Measurements from ENCODE around the gene ZNF708.
"Not testable (repeated sequence)": the region's sequence is repeated elsewhere in the genome, so short reads cannot be mapped to it uniquely, and the experiment has no call there.

Gene ZNF708

DNA sequence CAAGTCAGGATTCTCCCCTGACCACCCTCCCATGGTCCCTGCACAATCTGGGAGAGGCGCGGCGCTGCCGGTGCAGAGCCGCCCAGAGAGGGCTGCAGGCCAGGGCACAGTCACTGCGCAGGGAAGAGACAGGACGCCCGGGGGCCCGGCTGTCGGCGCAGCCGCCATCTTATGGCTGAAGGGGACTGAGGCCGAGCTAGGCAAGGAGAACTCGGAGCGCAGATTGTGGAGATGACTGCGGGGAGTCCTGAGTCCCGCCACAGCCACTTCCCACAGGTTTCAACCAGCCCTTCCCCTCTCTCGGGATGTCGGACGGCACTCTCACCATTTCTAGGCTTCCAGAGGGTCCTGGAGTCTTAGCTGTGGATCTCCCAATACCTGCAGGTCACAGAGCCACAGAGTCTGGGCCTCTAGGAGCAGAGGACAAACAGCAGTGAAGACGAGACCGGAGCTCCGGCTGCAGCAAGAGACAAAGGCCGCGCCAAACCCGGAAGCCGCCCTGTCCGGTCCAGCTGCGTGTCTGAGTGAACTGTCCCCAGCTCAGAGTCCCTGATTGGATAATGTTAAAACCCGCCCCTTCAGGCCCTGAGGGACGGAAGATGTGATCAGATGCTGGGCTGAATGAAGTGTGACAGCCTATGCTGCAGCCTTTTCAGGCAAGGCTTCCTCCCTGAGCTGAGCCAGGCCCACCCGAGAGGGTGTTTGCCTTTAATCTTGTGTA lies at the start of gene ZNF708:
ZNF708 (minus strand) TSS at position 526 of the 721 bp plus-strand sequence; CDS start at position 328, 198 bp downstream.
- peak; percentile 44 to 96 (median 88) for DNase-seq

GRCh38 chr19:21362291-21362690 lies 33.1 kb upstream of the ZNF708 start:
- peak in 1 of 56 donors; percentile 3 for DNase-seq

DNA sequence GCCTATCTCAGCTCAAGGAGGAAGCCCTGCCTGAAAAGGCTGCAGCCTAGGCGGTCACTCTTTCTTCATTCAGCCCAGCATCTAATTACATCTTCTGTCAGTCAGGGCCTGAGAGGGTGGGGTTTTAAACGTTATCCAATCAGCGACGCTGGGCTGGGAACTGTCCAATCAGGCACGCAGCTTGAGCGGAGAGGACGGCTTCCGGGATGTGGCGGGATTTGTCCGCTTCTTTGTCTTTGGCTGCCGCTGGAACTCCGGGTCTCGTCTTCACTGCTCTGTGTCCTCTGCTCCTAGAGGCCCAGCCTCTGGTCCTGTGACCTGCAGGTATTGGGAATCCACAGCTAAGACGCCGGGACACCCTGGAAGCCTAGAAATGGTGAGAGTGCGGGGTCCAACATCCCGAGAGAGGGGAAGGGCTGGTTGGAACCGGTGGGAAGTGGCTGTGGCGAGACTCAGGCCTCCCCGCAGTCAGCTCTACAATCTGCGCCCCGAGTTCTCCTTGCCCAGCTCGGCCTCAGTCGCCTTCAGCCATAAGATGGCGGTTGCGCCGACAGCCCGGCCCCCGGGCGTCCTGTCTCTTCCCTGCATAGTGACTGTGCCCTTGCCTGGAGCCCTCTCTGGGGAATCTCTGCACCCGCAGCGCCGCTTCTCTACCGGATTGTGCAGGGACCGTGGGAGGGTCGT lies 29.7 kb upstream of the ZNF708 start, which contains the start of gene ZNF738:
ZNF738 (plus strand) TSS at position 233 of the 684 bp plus-strand sequence; CDS start at position 374, 141 bp downstream.
- DNase-seq = peak; percentile 33 to 97 (median 90)

DNA sequence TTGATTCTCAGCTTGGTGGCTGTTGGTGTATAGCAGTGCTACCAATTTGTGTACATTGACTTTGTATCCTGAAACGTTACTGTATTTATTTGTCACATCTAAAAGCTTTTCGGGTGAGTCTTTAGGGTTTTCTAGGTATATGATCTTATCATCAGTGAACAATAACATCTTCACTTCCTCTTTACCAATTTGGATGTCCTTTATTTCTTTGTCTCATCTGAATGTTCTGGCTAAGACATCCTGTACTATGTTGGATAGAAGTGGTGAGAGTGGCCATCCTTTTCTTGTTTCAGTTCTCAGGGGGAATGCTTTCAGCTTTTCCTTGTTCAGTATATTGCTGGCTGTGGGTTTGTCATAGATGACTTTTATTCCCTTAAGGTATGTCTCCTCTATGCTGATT lies 23.6 kb upstream of the ZNF708 start:
- DNase-seq = no peak

DNA sequence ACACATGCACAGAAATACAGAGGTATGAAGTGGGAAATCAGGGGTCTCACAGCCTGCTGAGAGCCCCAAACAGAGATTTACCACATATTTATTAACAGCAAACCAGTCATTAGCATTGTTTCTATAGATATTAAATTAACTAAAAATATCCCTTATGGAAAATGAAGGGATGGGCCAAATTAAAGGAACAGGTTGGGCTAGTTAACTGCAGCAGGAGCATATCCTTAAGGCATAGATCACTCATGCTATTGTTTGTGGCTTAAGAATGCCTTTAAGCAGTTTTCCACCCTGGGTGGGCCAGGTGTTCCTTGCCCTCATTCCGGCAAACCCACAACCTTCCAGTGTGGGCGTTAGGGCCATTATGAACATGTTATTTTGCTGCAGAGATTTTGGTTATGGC lies 15.6 kb upstream of the ZNF708 start:
- DNase-seq = not testable (repeated sequence)

DNA sequence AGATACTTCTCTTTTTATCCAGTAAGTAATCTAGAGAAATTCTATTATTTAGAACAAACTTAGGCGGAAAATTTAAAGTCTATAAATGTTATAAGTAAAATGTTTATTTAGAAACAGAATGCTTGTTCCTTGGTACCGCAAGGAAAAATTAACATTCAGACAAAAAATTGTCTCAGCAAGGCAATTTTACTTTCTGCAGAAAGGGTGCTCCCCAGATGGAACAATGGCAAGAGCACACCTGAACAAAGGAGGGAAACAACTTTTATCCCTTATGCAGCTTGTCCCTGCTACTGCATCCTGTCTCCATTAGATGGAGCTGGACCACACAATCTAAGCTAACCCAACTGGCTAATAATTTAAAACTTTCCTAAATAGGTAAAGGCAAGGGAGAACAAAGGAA lies 6.5 kb upstream of the ZNF708 start:
- DNase-seq = no peak

DNA sequence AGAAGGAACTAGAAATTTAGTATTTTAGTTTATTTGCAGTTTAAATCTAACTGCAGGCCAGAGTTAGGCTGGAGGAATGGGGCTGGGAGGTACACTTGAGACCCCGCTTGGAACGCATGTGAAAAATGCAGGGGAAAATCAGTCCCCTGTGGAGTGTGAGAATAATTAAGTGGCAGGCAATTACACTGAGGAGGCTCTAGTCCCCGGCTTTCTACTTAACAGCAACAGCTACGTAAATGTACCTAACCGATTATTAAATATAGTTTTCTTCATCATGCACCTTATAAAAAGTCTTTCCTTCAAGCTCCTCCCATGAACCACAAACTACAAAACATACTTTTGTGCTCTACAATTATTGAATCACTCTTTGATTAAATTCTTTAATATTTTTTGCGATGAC lies 804 bp downstream of the ZNF708 start:
- DNase-seq = peak in 3 of 56 donors; percentile 5 to 13 (median 9)

GRCh38 chr19:21326169-21326568 lies 3.0 kb downstream of the ZNF708 start:
- DNase-seq = no peak

- no peak for DNase-seq
These were observed 6.2 kb downstream of the ZNF708 start for GRCh38 chr19:21323000-21323399.

GRCh38 chr19:21322528-21322927 lies 6.7 kb downstream of the ZNF708 start:
- DNase-seq = peak in 51 of 56 donors; percentile 4 to 81 (median 55)

DNA sequence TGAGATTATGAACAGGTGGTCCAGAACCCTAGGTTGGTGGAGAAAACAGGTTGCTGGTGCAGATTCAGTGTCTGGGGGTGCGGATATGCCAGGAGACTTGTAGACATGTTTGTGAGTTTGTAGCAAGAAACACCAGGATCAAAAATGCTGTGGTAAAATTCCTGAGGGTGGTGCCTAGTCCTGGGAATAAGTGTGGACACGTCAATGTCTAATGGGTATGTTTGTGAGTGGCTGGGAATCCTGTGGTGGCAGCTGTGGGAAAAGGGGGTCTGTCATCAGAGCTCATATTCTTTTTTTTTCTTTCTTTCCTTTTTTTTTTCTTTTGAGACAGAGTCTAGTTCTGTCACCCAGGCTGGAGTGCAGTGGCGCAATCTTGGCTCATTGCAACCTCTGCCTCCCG lies 7.2 kb downstream of the ZNF708 start:
- DNase-seq = peak in 1 of 56 donors; percentile 13

DNA sequence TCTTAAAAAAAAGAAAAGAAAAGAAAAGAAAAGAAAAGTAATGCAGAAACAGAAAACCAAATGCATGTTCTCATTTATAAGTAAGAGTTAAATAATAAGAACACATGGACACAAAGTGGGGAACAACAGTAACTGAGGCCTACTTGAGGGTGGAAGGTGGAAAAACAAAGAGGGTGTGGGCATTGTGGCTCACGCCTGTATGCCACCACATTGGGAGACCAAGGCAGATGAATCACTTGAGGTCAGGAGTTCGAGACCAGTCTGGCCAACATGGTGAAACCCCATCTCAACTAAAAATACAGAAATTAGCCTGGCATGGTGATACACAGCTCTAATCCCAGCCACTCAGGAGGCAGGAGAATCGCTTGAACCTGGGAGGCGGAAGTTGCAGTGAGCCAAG lies 8.1 kb downstream of the ZNF708 start:
- DNase-seq = no peak

DNA sequence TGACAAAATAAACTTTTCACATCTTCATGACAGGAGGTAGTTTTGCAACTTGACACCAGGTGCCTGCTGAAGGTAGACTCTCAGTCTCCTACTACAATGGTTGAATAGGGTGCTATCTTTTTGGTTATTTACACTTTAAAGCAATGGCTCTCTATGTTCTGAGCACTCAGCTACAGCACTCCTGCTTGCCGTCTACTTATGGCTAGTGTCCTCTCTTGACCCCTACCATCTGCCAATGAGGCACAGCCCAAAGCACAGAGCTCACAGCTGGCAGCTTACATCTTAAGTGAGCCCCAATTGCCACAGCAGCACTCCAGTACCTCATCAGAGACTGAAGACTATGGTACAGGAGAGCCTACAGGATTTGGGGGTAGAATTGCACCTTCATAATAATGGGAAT lies 11.4 kb downstream of the ZNF708 start:
- DNase-seq = no peak

- DNase-seq = peak in 5 of 56 donors; percentile 8 to 35 (median 15)
These were observed 14.5 kb downstream of the ZNF708 start for GRCh38 chr19:21314676-21315075.

DNA sequence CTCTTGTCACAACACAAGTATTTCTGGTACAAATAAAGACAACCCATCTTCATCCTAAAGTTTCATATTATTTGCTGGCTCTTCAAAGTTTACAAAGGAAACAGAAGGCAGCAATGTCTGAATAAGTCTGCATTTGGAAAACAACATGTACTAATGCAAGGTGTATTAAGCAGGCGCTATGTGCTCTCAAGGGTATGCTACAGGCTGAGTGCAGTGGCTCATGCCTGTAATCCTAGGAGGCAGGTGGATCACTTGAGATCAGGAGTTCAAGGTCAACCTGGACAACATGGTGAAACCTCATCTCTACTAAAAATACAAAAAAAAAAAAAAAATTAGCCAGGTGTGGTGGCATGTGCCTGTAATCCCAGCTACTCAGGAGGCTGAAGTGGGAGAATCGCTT lies 16.4 kb downstream of the ZNF708 start:
- DNase-seq = not testable (repeated sequence)

DNA sequence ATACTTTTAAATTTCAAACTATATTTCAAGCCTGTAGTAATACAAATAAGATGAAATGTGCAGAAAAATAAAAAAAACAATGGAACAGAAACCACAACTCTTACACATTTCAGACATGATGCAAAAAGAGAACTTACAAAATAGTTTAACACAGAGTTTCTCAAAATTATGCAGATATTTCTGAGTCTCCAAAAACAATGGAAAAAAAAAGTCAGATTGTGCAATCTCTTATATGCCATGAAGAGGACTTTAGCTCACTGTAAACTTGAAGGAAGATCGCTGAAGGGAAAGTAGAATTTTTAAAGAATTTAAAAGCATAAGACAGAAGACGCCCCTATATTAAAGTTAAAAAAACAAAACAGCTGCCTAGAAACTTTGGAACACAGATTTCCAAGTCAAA lies 20.4 kb downstream of the ZNF708 start:
- no peak for DNase-seq

DNA sequence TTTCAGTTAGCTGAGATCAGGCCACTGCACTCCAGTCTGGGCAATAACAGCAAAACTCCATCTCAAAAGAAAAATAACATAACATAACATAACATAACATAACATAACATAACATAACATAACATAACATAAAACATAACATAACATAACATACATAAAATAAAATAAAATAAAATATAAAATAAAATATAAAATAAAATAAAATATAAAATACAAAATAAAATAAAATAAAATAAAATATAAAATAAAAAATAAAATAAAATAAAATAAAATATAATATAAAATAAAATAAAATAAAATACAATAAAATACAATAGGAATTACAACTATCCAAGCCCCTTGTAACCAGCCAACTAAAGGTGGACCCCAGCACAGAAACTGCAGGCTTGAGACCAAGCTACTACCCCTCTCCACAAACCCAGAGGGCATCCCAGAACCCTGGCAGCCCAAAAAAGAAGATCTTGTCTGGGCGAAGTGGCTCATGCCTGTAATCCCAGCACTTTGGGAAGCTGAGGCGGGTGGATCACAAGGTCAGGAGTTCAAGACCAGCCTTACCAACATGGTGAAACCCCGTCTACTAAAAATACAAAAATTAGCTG lies 22.2 kb downstream of the ZNF708 start:
- DNase-seq = not testable (repeated sequence)

DNA sequence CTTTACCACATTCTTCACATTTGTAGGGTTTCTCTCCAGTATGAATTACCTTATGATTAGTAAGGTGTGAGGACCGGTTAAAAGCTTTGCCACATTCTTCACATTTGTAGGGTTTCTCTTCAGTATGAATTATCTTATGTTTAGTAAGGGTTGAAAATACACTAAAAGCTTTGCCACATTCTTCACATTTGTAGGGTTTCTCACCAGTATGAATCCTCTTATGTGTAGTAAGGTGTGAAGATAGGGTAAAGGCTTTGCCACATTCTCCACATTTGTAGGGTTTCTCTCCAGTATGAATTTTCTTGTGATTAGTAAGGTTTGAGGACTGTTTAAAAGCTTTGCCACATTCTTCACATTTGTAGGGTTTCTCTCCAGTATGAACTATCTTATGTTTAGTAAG lies 35.4 kb downstream of the ZNF708 start:
- DNase-seq = not testable (repeated sequence)

DNA sequence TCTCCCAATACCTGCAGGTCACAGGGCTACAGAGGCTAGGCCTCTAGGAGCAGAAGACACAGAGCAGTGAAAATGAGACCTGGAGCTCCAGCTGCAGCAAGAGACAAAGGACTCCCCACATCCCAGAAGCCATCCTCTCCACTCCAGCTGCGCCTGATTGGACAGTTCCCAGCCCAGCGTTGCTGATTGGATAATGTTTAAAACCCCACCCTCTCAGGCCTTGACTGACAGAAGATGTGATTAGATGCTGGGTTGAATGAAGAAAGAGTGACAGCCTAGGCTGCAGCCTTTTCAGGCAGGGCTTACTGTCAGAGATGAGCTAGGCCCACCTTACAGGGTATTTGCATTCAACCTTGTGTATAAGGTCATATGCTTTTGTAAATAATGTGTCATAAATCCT lies 59.4 kb downstream of the ZNF708 start:
- DNase-seq = no peak

DNA sequence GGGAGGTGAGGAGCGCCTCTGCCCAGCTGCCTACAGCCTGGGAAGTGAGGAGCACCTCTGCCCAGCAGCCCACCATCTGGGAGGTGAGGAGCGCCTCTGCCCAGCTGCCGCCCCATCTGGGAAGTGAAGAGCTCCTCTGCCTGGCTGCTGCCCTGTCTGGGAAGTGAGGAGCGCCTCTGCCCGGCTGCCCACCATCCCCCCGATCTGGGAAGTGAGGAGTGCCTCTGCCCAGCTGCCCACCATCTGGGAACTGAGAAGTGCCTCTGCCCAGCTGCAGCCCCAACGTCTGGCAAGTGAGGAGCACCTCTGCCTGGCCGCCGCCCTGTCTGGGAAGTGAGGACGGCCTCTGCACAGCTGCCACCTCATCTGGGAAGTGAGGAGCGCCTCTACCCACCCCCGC lies 64.3 kb downstream of the ZNF708 start:
- DNase-seq = no peak

GRCh38 chr19:21264416-21264815 lies 64.8 kb downstream of the ZNF708 start:
- no peak for DNase-seq

DNA sequence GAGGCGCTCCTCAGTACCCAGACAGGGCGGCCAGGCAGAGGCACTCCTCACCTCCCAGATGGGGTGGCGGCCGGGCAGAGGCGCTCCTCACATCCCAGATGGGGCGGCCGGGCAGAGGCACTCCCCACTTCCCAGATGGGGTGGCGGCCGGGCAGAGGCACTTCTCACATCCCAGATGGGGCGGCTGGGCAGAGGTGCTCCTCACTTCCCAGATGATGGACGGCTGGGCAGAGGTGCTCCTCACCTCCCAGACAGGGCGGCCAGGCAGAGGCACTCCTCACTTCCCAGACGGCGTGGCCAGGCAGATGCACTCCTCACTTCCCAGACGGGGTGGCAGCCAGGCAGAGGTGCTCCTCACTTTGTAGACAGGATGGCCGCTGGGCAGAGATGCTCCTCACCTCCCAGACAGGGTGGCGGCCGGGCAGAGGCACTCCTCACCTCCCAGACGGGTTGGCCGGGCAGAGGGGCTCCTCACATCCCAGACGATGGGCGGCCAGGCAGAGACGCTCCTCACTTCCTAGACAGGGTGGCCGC lies 68.3 kb downstream of the ZNF708 start:
- not testable (repeated sequence) for DNase-seq
